GM18867 (cell line): ENCODE data around the gene CDKN2B-AS1.
A peak's percentile ranks its signal among the peaks of the same experiment; 100 is the strongest.
"Not testable (repeated sequence)": the region's sequence is repeated elsewhere in the genome, so short reads cannot be mapped to it uniquely, and the experiment has no call there.

Experiments
- ATAC-seq: cut with Tn5 transposase; IDR thresholded peaks from one replicate; pipeline ENCODE4 v1.9.1; 2021; ENCODE audit warnings: mild to moderate bottlenecking, moderate library complexity; ENCODE audit not compliant: unreplicated experiment

Gene CDKN2B-AS1

GRCh38 chr9:22041344-22041743 lies 46.8 kb downstream of the CDKN2B-AS1 start:
- ATAC-seq: no peak

- no peak for ATAC-seq
Measured at GRCh38 chr9:22041775-22042174, 47.2 kb downstream of the CDKN2B-AS1 start.

GRCh38 chr9:22043928-22044327 lies 49.3 kb downstream of the CDKN2B-AS1 start:
- ATAC-seq: no peak

- no peak for ATAC-seq
Measured at GRCh38 chr9:22044583-22044982, 50.0 kb downstream of the CDKN2B-AS1 start.

GRCh38 chr9:22045423-22045822 lies 50.8 kb downstream of the CDKN2B-AS1 start:
- ATAC-seq: no peak

GRCh38 chr9:22046243-22046885 lies 51.8 kb downstream of the CDKN2B-AS1 start:
- ATAC-seq: no peak

- ATAC-seq: no peak
Measured at GRCh38 chr9:22047596-22047995, 53.0 kb downstream of the CDKN2B-AS1 start.

- ATAC-seq: no peak
Measured at GRCh38 chr9:22049411-22049810, 54.8 kb downstream of the CDKN2B-AS1 start.

GRCh38 chr9:22050924-22051323 lies 56.3 kb downstream of the CDKN2B-AS1 start:
- ATAC-seq: peak; percentile 52

- ATAC-seq: no peak
Measured at GRCh38 chr9:22052376-22052945, 57.9 kb downstream of the CDKN2B-AS1 start.

GRCh38 chr9:22053178-22053577 lies 58.6 kb downstream of the CDKN2B-AS1 start:
- ATAC-seq: no peak

GRCh38 chr9:22054076-22054475 lies 59.5 kb downstream of the CDKN2B-AS1 start:
- no peak for ATAC-seq

GRCh38 chr9:22054529-22054928 lies 59.9 kb downstream of the CDKN2B-AS1 start:
- ATAC-seq: no peak

- no peak for ATAC-seq
Measured at GRCh38 chr9:22055090-22055489, 60.5 kb downstream of the CDKN2B-AS1 start.

- ATAC-seq: no peak
Measured at GRCh38 chr9:22056402-22056801, 61.8 kb downstream of the CDKN2B-AS1 start.

- not testable (repeated sequence) for ATAC-seq
Measured at GRCh38 chr9:22057972-22058371, 63.4 kb downstream of the CDKN2B-AS1 start.

GRCh38 chr9:22060831-22061383 lies 66.3 kb downstream of the CDKN2B-AS1 start:
- ATAC-seq: no peak

GRCh38 chr9:22064957-22065356 lies 70.4 kb downstream of the CDKN2B-AS1 start:
- ATAC-seq: no peak

GRCh38 chr9:22065431-22066200 lies 71.0 kb downstream of the CDKN2B-AS1 start:
- no peak for ATAC-seq

- ATAC-seq: no peak
Measured at GRCh38 chr9:22067196-22067595, 72.6 kb downstream of the CDKN2B-AS1 start.

- no peak for ATAC-seq
Measured at GRCh38 chr9:22068369-22068768, 73.8 kb downstream of the CDKN2B-AS1 start.

GRCh38 chr9:22073349-22073748 lies 78.8 kb downstream of the CDKN2B-AS1 start:
- no peak for ATAC-seq
